HG02973 (cell line): ENCODE data around the gene MRPL33.
"Not testable (repeated sequence)": the region's sequence is repeated elsewhere in the genome, so short reads cannot be mapped to it uniquely, and the experiment has no call there.

Experiments used
- ATAC-seq: cut with Tn5 transposase; IDR thresholded peaks from one replicate; pipeline ENCODE4 v1.9.1; 2021; ENCODE audit warnings: moderate library complexity; ENCODE audit not compliant: unreplicated experiment

The MRPL33 gene

GRCh38 chr2:27739058-27739373 lies 32.5 kb upstream of the MRPL33 start:
- ATAC-seq, result no peak

- no peak for ATAC-seq
These were observed 29.8 kb upstream of the MRPL33 start for GRCh38 chr2:27741673-27742072.

GRCh38 chr2:27742571-27742970 lies 28.9 kb upstream of the MRPL33 start:
- ATAC-seq, result no peak

- ATAC-seq, result not testable (repeated sequence)
These were observed 26.0 kb upstream of the MRPL33 start for GRCh38 chr2:27745494-27745893.

- ATAC-seq, result no peak
These were observed 25.2 kb upstream of the MRPL33 start for GRCh38 chr2:27746325-27746724.

GRCh38 chr2:27747827-27748352 lies 23.6 kb upstream of the MRPL33 start:
- ATAC-seq, result no peak

GRCh38 chr2:27748803-27749554 lies 22.5 kb upstream of the MRPL33 start:
- not testable (repeated sequence) for ATAC-seq

GRCh38 chr2:27751377-27751776 lies 20.1 kb upstream of the MRPL33 start:
- ATAC-seq, result no peak

GRCh38 chr2:27752551-27753237 lies 18.8 kb upstream of the MRPL33 start:
- ATAC-seq, result no peak

- no peak for ATAC-seq
These were observed 17.4 kb upstream of the MRPL33 start for GRCh38 chr2:27754138-27754588.

- no peak for ATAC-seq
These were observed 16.7 kb upstream of the MRPL33 start for GRCh38 chr2:27754831-27755230.

- ATAC-seq, result no peak
These were observed 15.4 kb upstream of the MRPL33 start for GRCh38 chr2:27756091-27756490.

GRCh38 chr2:27756544-27757498 lies 14.7 kb upstream of the MRPL33 start:
- ATAC-seq, result no peak

- ATAC-seq, result no peak
These were observed 8.3 kb upstream of the MRPL33 start for GRCh38 chr2:27762951-27763906.

- ATAC-seq, result no peak
These were observed 7.6 kb upstream of the MRPL33 start for GRCh38 chr2:27763907-27764267.

GRCh38 chr2:27764526-27764925 lies 7.0 kb upstream of the MRPL33 start:
- not testable (repeated sequence) for ATAC-seq

GRCh38 chr2:27765621-27766286 lies 5.8 kb upstream of the MRPL33 start:
- ATAC-seq, result no peak

GRCh38 chr2:27766287-27766661 lies 5.2 kb upstream of the MRPL33 start:
- no peak for ATAC-seq

GRCh38 chr2:27771202-27771547 lies 344 bp upstream of the MRPL33 start:
- peak; percentile 15 for ATAC-seq

GRCh38 chr2:27772804-27773203 lies 1.3 kb downstream of the MRPL33 start:
- ATAC-seq, result no peak
